ENCODE measurements around the gene A2M.

- no peak for TF ChIP-seq CTCF (IDR thresholded peaks at IDR 0.05)
- TF ChIP-seq SMC3 (IDR thresholded peaks at IDR 0.05): no peak
- TF ChIP-seq POLR2A (IDR thresholded peaks at IDR 0.05; ENCODE audit: low read length): no peak
- no peak for TF ChIP-seq FOSL2 (IDR thresholded peaks at IDR 0.05)
- TF ChIP-seq FOSL2 (CRISPR knock-in tag; IDR thresholded peaks at IDR 0.05): no peak
- no peak for TF ChIP-seq EHMT2 (IDR thresholded peaks at IDR 0.05; ENCODE audit: low read depth)
- no peak for TF ChIP-seq HOXA7 (CRISPR knock-in tag; IDR thresholded peaks at IDR 0.05)
These were observed 40.4 kb upstream of the A2M start for GRCh38 chr12:9156119-9156518.
